Right lung (tissue), 10 donors: ENCODE measurements around the gene SAP30. TPM values are rescaled to one million over a fixed set of nuclear protein-coding genes. Genes with fewer than 3 reads are reported as not detected.

Source experiments
- DNase-seq, 2 donors: peaks; one replicate each; pipeline ENCODE4 v3.0.0-alpha.2; 2013
- long read RNA-seq, 8 donors: transcript quantifications; one replicate each; lab custom pipeline, GENCODE V29; 2026
- polyA plus RNA-seq, 5 donors: library from polyadenylated mRNA; unstranded; fragments of 120-200 nt; gene quantifications; one replicate each; pipeline versions ENCODE4 v1.2.1 to v1.2.3, GENCODE V29; 2013; ENCODE audit warnings: inconsistent platforms in 1 of 5, low replicate concordance in 1 of 5; ENCODE audit not compliant: insufficient read length in 5 of 5, insufficient read depth in 1 of 5

SAP30 gene, protein sequence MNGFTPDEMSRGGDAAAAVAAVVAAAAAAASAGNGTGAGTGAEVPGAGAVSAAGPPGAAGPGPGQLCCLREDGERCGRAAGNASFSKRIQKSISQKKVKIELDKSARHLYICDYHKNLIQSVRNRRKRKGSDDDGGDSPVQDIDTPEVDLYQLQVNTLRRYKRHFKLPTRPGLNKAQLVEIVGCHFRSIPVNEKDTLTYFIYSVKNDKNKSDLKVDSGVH
- 10 to 100 TPM; 16.0 to 21.6 (median 19.5) TPM for polyA plus RNA-seq
- long read RNA-seq, donor 1, transcript SAP30-201 (4 exons, 1,108 nt), result major isoform, 24 of 41 reads
- long read RNA-seq, donor 1, partial matches to known transcripts, result 17 of 41 reads
- long read RNA-seq, donor 1, other reads (novel, unspliced or antisense), result 0 of 41 reads
- long read RNA-seq, donor 2, transcript SAP30-201 (4 exons, 1,108 nt), result major isoform, 19 of 19 reads
- long read RNA-seq, donor 2, partial matches to known transcripts, result 0 of 19 reads
- long read RNA-seq, donor 2, other reads (novel, unspliced or antisense), result 0 of 19 reads
- long read RNA-seq, donor 3, transcript SAP30-201 (4 exons, 1,108 nt), result major isoform, 11 of 22 reads
- long read RNA-seq, donor 3, partial matches to known transcripts, result 11 of 22 reads
- long read RNA-seq, donor 3, other reads (novel, unspliced or antisense), result 0 of 22 reads
- long read RNA-seq, donor 4, transcript SAP30-201 (4 exons, 1,108 nt), result major isoform, 12 of 12 reads
- long read RNA-seq, donor 4, partial matches to known transcripts, result 0 of 12 reads
- long read RNA-seq, donor 4, other reads (novel, unspliced or antisense), result 0 of 12 reads
- long read RNA-seq, donor 5, transcript SAP30-201 (4 exons, 1,108 nt), result major isoform, 29 of 46 reads
- long read RNA-seq, donor 5, partial matches to known transcripts, result 17 of 46 reads
- long read RNA-seq, donor 5, other reads (novel, unspliced or antisense), result 0 of 46 reads
- long read RNA-seq, donor 6, transcript SAP30-201 (4 exons, 1,108 nt), result major isoform, 28 of 28 reads
- long read RNA-seq, donor 6, partial matches to known transcripts, result 0 of 28 reads
- long read RNA-seq, donor 6, other reads (novel, unspliced or antisense), result 0 of 28 reads
- long read RNA-seq, donor 7, transcript SAP30-201 (4 exons, 1,108 nt), result major isoform, 10 of 10 reads
- long read RNA-seq, donor 7, partial matches to known transcripts, result 0 of 10 reads
- long read RNA-seq, donor 7, other reads (novel, unspliced or antisense), result 0 of 10 reads
- long read RNA-seq, donor 8, transcript SAP30-201 (4 exons, 1,108 nt), result major isoform, 5 of 10 reads
- long read RNA-seq, donor 8, partial matches to known transcripts, result 5 of 10 reads
- long read RNA-seq, donor 8, other reads (novel, unspliced or antisense), result 0 of 10 reads

- peak; percentile 99 to 100 for DNase-seq
These were observed at the start of gene SAP30 for GRCh38 chr4:173370477-173371291. Gene SAP30, plus strand, starts transcription at chr4:173370954. Its CDS starts 229 bp downstream, at chr4:173371183.

- no peak for DNase-seq
These were observed 45.6 kb upstream of the SAP30 start for GRCh38 chr4:173325007-173325736.

GRCh38 chr4:173328236-173328901, 42.4 kb upstream of the SAP30 start:
- DNase-seq, result no peak

- no peak for DNase-seq
These were observed 40.2 kb upstream of the SAP30 start for GRCh38 chr4:173330590-173330989.

GRCh38 chr4:173332021-173332487, 38.7 kb upstream of the SAP30 start:
- peak in 1 of 2 donors; percentile 3 for DNase-seq

- DNase-seq, result no peak
These were observed 37.6 kb upstream of the SAP30 start for GRCh38 chr4:173332963-173333657.

DNA sequence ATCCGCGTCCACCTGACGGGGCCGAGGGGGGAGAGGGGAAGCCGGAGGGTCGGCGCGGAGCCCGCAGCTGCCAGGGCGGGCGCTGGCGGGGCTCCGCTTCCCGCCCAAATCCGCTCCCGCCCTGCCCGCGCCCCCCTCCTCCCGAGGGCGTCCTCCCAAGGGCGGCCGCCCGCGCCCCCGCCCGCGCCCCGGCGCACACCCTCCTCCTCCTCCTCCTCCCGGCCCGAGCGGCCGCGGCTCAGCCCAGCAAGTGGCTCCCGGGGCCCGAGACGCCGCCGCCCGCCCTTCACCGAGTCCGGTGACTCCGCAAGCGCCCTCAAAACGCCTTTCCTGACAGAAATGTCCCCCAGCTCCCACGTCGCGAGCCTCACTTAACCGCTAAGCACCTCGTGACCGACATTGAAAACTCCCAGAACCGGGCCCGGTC, 37.1 kb upstream of the SAP30 start:
- DNase-seq, result peak; percentile 58 to 64

DNA sequence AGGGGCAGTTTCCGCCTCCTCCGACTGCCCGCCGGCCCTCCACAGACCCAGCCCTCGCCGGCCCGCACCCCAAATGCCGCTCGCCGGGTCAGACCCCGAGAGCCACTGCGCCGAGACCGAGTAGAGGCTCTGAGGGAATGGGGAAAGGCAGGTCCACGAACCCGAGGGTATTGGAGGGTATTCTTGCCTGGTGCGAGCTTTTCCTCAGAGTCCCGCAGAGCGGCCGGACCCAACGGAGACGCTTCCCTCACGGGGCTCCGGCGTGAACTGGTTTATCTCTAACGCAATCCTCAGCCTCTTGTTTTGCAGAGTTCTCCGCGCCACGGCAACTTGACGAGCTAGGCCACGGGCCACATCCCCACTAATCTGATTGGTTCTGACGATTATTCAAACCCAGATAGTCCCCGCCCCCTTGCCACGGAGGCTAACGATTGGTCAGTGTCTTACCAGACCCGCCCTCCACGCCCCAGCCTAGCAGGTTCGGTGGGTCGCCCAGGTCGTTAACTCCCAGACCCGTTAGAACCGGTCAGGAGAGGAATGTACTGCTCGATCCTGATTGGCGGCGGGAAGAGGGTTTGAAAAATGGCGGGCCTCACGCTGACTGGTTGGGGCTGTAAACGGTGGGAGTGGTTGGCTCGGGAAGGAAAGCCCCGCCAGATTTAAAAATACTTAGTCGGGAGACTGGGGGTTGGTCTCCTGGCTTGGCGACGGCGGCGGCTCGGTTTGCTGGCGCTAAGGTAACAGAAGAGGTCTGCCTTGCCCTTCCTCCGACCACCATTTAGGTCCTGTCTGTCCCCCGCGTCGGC, 36.5 kb upstream of the SAP30 start, which contains the start of gene HMGB2:
HMGB2 (minus strand) TSS at position 274 of the 806 bp plus-strand sequence. CDS start 709 bp downstream, outside the sequence.
- peak; percentile 100 for DNase-seq

DNA sequence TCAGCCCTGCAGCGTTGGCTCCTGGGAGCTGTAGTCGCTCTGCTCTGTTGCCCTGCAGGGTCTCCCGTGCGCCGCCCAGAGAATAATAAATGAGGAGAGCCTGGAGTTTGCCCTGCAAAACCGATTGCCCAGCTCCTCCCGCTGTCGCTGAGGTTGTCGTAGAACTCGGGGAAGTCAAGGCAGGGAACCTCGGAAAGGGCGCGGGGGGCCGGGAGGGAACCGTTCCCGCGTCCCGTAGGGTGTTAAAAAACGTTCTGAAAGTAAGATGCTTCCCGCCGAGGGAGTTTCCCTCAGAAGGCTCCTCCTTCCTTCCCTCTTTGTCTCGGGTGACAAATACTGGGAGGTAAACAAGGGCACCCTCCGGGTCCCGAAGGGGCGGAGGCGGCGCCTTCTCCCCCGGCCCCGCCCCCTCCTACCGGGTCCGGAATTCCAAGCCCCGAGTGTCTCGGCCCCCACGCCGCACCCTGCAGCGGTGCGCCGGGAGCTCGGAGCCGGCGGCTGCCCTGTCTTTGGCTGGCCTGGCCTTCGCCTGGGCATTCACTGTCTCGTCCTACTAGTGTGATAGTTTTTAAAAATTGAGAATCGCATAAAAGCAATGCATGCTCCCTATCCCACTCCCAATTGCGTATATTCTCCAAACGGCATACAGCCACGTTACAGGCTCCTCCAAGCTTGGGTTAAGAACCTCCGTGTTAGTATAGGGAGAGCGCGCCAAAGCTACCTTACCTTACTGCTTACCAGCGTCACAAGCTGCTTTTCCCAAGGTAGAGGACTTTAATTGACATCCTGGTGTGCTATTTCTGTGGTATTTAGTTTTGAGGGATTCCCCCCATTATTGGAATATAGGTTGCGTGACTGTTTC, 35.6 kb upstream of the SAP30 start:
- peak; percentile 73 to 81 for DNase-seq

DNA sequence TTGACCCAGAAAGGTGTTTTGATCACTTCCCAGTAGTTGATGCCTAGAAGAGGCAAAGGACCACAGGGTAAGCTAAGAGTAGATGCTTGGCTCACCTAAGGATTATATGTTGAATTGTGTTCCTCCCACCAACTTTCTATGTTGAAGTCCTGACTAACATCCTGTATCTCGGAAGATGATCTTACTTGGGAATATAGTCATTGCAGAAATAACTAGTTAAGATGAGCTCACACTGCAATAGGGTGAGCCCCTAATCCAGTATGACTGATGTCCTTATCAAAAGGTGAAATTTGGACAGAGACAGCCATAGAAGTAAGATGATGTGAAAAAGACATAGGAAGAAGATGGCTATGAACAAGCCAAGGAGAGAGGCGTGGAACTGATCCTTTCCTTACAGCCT, 33.3 kb upstream of the SAP30 start:
- DNase-seq, result no peak

DNA sequence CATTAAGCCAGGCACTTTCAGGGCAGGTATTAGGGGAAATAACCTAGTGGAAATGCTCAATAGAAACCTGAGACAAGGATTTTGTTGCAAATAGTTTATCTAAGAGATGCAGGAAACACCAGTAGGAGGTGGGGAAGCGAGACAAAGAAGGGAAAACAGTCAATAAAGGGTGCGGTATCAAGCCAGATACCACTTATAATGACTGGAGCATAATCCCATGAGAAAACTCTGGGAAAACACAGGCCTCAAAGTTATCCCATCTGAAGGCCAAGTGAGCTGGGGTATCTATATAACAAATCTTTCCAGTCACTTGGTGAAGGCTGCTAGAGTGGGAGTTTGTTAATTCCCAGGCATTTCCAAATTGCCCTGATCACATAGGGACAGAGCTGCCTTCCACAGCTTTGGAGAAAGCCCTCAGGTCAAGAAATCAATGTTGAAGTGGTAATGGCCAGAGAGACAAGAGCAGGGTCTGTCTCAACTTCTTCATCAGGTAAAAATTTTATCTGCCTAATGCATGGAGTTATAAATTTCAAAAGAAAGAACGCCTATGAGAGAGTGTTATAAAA, 26.8 kb upstream of the SAP30 start:
- no peak for DNase-seq

GRCh38 chr4:173345648-173346047, 25.1 kb upstream of the SAP30 start:
- no peak for DNase-seq

DNA sequence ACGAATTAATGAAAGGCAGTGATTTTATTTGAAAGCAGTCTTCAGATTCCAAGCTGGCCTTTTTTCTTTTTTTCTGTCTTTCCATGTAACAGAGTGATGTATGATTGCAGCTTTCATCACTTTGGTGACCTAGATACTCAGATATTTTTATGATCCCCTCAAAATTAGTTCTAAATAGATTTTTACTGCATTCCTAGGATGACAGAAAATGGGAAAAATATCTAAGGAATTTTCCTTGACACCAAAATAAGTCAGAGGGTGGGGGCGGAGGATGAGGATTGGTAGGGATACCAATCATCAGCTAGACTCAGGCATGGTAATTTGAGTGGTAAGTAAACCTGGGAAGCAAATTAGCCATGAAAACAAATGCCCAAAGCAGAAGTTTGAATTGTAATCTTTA, 24.7 kb upstream of the SAP30 start:
- DNase-seq, result no peak

GRCh38 chr4:173347467-173347866, 23.3 kb upstream of the SAP30 start:
- DNase-seq, result no peak

GRCh38 chr4:173357939-173358338, 12.8 kb upstream of the SAP30 start:
- DNase-seq, result no peak

DNA sequence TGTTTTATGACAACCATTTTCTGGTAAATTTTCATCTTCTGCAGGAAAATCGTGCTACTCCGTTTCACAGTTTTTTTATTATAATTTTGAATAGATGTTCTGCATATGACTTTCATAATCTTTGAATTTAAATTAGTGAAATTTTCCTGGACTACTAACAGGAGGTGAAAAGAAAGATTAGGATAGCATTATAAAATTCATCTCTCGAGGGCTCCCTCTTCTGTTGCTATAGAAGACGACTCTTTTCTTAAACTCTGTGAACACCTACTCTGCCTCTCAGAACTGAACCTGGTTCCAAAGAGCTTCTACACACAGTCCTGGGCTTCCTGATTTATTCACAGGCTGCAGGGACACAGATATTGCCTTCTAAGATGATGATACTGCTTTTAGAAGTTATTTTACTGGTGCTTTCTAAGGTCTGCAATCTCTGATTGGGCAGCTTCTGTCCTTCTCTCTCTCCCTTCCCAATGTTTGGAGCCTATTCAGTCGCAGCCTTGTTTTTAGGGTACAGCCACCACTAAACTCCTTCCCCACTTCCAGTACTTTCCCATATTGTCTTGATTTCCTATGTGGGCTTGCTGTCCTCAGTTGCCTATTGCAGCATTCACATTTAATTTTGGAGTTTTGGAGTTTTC, 10.1 kb upstream of the SAP30 start:
- DNase-seq, result no peak
